ENCODE results near the gene EXOC6B. TPM values are rescaled to one million over a fixed set of nuclear protein-coding genes. Genes with fewer than 3 reads are reported as not detected.

The EXOC6B gene
- total and polyA plus RNA-seq, 12 donors: 16.3 to 243 (median 144) TPM

GRCh38 chr2:72148837-72149555 is 676.8 kb downstream of the EXOC6B start:
- Histone ChIP-seq H3K27me3 (peaks cover 15 to 84% (median 69%) of the 10 kb centered on the region in 7 donors), H3K4me3 (peak overlapping the region; percentile 14 to 75 (median 52)), H3K9me3 (no peaks in the 10 kb centered on the region), H3K36me3 (no peaks in the 10 kb centered on the region), H3K4me1 (peaks cover 22 to 60% (median 55%) of the 10 kb centered on the region in 9 donors), H3K27ac (no peak overlapping the region)
- 0 to 1% methylated on average over 37 to 64 of the region's 65 CpGs for WGBS, 2 donors
- no peak for TF ChIP-seq CTCF (IDR thresholded peaks at IDR 0.05)
- peak in 2 of 8 donors; percentile 30 to 59 for ATAC-seq
- intact Hi-C loops (cut with DNase I): loop anchor here in 6 of 10 donors (5.0 to 10.0 kb wide), 6 partner anchors 347 to 602 kb away; no protein-coding TSS in a partner anchor
- DNase-seq: peak; percentile 24 to 62

- DNase-seq (peak in 1 of 2 donors; percentile 2), ATAC-seq (no peak)
- intact Hi-C loops (cut with DNase I): loop anchor here in 6 of 10 donors (5.0 to 10.0 kb wide), 6 partner anchors 346 to 601 kb away; no protein-coding TSS in a partner anchor
- Histone ChIP-seq H3K4me3 (peak overlapping the region; percentile 40 to 75 (median 52)), H3K27me3 (peaks cover 15 to 88% (median 61%) of the 10 kb centered on the region in 7 donors), H3K27ac (no peak overlapping the region), H3K36me3 (no peaks in the 10 kb centered on the region), H3K9me3 (no peaks in the 10 kb centered on the region), H3K4me1 (peaks cover 28 to 68% (median 63%) of the 10 kb centered on the region in 9 donors)
- TF ChIP-seq CTCF (IDR thresholded peaks at IDR 0.05): no peak
- WGBS, 2 donors: 1 to 2% methylated on average over 35 to 64 of the region's 68 CpGs
Observed at GRCh38 chr2:72148003-72148836, 677.6 kb downstream of the EXOC6B start.

- 1% methylated on average over 64 to 69 of the region's 69 CpGs for WGBS, 2 donors
- no peaks in the 10 kb centered on the region for H3K36me3 ChIP-seq
- DNase-seq (no peak), ATAC-seq (no peak)
- H3K4me1 ChIP-seq: peaks cover 29 to 76% (median 71%) of the 10 kb centered on the region in 9 donors
- peaks cover 15 to 90% (median 56%) of the 10 kb centered on the region in 7 donors for H3K27me3 ChIP-seq
- no peak for TF ChIP-seq CTCF (IDR thresholded peaks at IDR 0.05)
- intact Hi-C loops (cut with DNase I): loop anchor here in 6 of 10 donors (5.0 to 10.0 kb wide), 6 partner anchors 345 to 600 kb away; no protein-coding TSS in a partner anchor
- H3K27ac ChIP-seq: no peak within 1 kb of the TSS
- H3K9me3 ChIP-seq: no peaks in the 10 kb centered on the region
- H3K4me3 ChIP-seq: peak within 1 kb of the TSS; percentile 40 to 75 (median 54)
Observed at GRCh38 chr2:72147303-72147971, 678.4 kb downstream of the EXOC6B start, which contains the start of gene CYP26B1. CYP26B1 (minus strand) TSS chr2:72147862; CDS start chr2:72147834, 28 bp downstream.

All from heart right ventricle (tissue), 16 donors.